Osteoblast (primary cell): ENCODE measurements around the gene IFNL1. TPM values are rescaled to one million over a fixed set of nuclear protein-coding genes. Genes with fewer than 3 reads are reported as not detected.

Experiments
- DNase-seq: peaks from one replicate; pipeline ENCODE4 v3.0.0; 2011; ENCODE audit warnings: low spot score, mixed read lengths; ENCODE audit not compliant: insufficient read length; ENCODE audit errors: missing footprints
- H2AFZ ChIP-seq: 2 replicates; pipeline ENCODE4 v1.6.0; 2011; ENCODE audit warnings: mild to moderate bottlenecking, low read length
- H3K27ac ChIP-seq: 2 replicates; pipeline ENCODE4 v1.5.1; 2011; ENCODE audit warnings: mild to moderate bottlenecking, low read depth, low read length, moderate library complexity
- H3K27me3 ChIP-seq: 2 replicates; pipeline ENCODE4 v1.6.0; 2012; ENCODE audit warnings: mild to moderate bottlenecking, control low read depth, inconsistent platforms, low read length, moderate library complexity; ENCODE audit not compliant: insufficient read depth
- H3K36me3 ChIP-seq: 2 replicates; pipeline ENCODE4 v1.5.1; 2011; ENCODE audit warnings: mild to moderate bottlenecking, low read length, control low read depth, moderate library complexity; ENCODE audit not compliant: insufficient read depth
- H3K4me1 ChIP-seq: 2 replicates; pipeline ENCODE4 v1.5.1; 2011; ENCODE audit warnings: mild to moderate bottlenecking, low read length, control low read depth, moderate library complexity; ENCODE audit not compliant: insufficient read depth
- H3K4me2 ChIP-seq: 2 replicates; pipeline ENCODE4 v1.6.0; 2011; ENCODE audit warnings: mild to moderate bottlenecking, low read length; ENCODE audit not compliant: insufficient read depth
- H3K4me3 ChIP-seq: fragments of 200-600 bp; sonication (generic); 3 replicates; pipeline ENCODE4 v1.5.1; 2012; ENCODE audit warnings: mild to moderate bottlenecking, low read length, inconsistent platforms; ENCODE audit not compliant: insufficient read depth
- H3K79me2 ChIP-seq: 2 replicates; pipeline ENCODE4 v1.6.0; 2012; ENCODE audit warnings: mild to moderate bottlenecking, low read length, control low read depth, inconsistent platforms; ENCODE audit not compliant: insufficient read depth
- H3K9me3 ChIP-seq: 2 replicates; pipeline ENCODE4 v1.5.1; 2011; ENCODE audit warnings: low read depth, low read length, control low read depth
- H4K20me1 ChIP-seq: 2 replicates; pipeline ENCODE4 v1.6.0; 2012; ENCODE audit warnings: mild to moderate bottlenecking, low read length, control low read depth; ENCODE audit not compliant: insufficient read depth
- total RNA-seq: library from RNA; depleted of rRNA; stranded (reverse); fragments of >200 nt; gene quantifications from 2 replicates; pipeline ENCODE4 v1.2.3, GENCODE V29; 2012
- TF ChIP-seq, protein P1 (sequence below): IDR thresholded peaks from 2 replicates; pipeline ENCODE4 v1.5.1; 2011; ENCODE audit warnings: mild to moderate bottlenecking, low read depth, low read length, moderate library complexity; ENCODE audit errors: extremely low read depth

Gene IFNL1
- total RNA-seq, 1 donor, result not detected

DNA sequence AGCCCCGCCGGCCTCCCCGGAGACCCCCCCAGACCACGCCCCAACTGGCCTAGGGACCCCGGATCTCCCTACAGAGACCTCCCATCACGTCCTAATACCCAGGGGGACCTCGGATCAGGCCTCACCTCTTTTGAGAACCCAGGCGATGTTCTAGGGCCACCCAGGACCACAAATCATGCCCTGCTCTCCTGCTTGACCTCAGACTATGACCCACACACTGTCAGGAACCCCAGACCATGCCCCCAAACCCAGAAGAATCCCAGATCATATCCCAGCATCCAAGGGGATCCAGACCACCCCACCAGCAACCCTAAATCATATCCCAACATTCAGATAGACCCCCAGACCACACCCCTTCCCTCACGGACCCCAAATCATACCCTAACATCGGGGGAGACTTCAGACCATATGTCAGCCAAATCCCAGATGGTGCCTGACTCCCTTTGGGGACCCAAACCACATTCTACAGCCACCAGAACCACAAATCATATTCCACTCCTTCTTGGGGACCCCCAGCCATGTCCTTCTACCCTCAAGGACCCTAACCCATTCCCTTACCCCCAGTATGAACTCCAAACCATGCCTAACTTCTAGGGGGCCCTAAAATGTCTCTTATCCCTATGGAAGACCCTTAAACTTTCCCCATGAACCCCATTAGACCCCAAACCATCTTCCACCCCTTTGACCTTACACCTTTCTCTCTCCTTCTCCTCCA lies 25.1 kb downstream of the IFNL1 start:
- TF ChIP-seq, protein P1, sequence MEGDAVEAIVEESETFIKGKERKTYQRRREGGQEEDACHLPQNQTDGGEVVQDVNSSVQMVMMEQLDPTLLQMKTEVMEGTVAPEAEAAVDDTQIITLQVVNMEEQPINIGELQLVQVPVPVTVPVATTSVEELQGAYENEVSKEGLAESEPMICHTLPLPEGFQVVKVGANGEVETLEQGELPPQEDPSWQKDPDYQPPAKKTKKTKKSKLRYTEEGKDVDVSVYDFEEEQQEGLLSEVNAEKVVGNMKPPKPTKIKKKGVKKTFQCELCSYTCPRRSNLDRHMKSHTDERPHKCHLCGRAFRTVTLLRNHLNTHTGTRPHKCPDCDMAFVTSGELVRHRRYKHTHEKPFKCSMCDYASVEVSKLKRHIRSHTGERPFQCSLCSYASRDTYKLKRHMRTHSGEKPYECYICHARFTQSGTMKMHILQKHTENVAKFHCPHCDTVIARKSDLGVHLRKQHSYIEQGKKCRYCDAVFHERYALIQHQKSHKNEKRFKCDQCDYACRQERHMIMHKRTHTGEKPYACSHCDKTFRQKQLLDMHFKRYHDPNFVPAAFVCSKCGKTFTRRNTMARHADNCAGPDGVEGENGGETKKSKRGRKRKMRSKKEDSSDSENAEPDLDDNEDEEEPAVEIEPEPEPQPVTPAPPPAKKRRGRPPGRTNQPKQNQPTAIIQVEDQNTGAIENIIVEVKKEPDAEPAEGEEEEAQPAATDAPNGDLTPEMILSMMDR, result no peak
- Histone ChIP-seq H3K27ac (no peak overlapping the region), H3K4me1 (no peaks in the 10 kb centered on the region), H2AFZ (no peak overlapping the region), H3K79me2 (no peaks in the 10 kb centered on the region), H3K4me3 (no peak overlapping the region), H3K36me3 (no peaks in the 10 kb centered on the region), H3K4me2 (no peak overlapping the region), H3K27me3 (peaks cover 19% of the 10 kb centered on the region), H4K20me1 (no peaks in the 10 kb centered on the region), H3K9me3 (no peaks in the 10 kb centered on the region)
- DNase-seq, result no peak

DNA sequence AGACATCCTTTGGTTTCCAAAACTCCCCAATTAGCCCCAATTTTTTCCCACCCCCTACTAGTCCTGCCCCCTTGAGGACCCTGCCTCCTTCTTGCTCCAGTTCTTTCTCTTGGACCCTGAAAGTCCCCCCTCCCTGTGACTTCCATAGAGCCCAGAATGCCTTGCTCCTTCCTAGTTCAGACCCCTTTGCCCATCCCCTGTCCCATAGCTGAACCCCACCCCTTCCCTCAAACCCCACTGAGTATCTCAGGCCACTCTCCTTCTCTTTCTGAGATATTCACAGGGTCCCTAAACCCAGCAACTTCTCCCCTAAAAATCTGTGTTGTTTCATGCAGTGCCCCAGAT lies 25.6 kb downstream of the IFNL1 start:
- Histone ChIP-seq H3K36me3 (no peaks in the 10 kb centered on the region), H2AFZ (no peak overlapping the region), H4K20me1 (no peaks in the 10 kb centered on the region), H3K4me3 (no peak overlapping the region), H3K9me3 (no peaks in the 10 kb centered on the region), H3K4me2 (no peak overlapping the region), H3K27me3 (peaks cover 19% of the 10 kb centered on the region), H3K79me2 (no peaks in the 10 kb centered on the region), H3K27ac (no peak overlapping the region), H3K4me1 (no peaks in the 10 kb centered on the region)
- DNase-seq, result peak; percentile 74
- TF ChIP-seq, protein P1, result no peak

DNA sequence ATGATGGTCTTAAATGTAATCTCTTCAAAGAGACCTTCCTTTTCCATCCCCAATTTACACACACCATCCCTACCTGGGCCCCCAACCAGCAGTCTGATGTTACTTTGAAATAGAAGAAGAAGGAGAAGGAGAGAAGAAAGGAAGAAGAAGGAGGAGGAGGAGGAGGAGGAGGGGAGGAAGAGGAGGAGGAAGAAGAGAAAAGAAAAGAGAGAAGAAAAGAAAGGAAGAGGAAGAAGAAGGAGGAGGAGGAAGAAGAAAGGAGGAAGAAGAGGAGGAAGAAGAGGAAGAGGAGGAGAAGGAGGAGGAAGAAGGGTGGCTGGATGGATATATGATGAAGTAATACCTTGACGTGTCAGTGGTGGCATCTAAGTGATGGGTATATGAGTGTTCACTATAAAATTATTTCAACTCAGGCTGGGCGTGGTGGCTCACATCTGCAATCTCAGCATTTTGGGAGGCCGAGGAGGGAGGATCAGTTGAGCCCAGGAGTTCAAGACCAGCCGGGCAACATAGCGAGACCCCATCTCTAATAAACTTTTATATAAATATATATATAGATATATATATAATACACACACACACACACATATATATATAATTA lies 28.1 kb downstream of the IFNL1 start:
- TF ChIP-seq, protein P1, result no peak
- no peak overlapping the region for H3K4me3 ChIP-seq
- no peaks in the 10 kb centered on the region for H3K36me3 ChIP-seq
- H3K9me3 ChIP-seq, result no peaks in the 10 kb centered on the region
- H3K79me2 ChIP-seq, result no peaks in the 10 kb centered on the region
- H3K4me2 ChIP-seq, result no peak overlapping the region
- no peak overlapping the region for H2AFZ ChIP-seq
- H3K4me1 ChIP-seq, result no peaks in the 10 kb centered on the region
- no peak overlapping the region for H3K27ac ChIP-seq
- H4K20me1 ChIP-seq, result no peaks in the 10 kb centered on the region
- no peak for DNase-seq
- H3K27me3 ChIP-seq, result peaks cover 17% of the 10 kb centered on the region

GRCh38 chr19:39325778-39326665 lies 29.8 kb downstream of the IFNL1 start:
- no peaks in the 10 kb centered on the region for H3K36me3 ChIP-seq
- no peaks in the 10 kb centered on the region for H4K20me1 ChIP-seq
- H2AFZ ChIP-seq, result no peak overlapping the region
- peaks cover 7% of the 10 kb centered on the region for H3K27me3 ChIP-seq
- no peak overlapping the region for H3K4me2 ChIP-seq
- no peaks in the 10 kb centered on the region for H3K9me3 ChIP-seq
- DNase-seq, result peak; percentile 41
- H3K27ac ChIP-seq, result no peak overlapping the region
- H3K4me3 ChIP-seq, result no peak overlapping the region
- TF ChIP-seq, protein P1, result no peak
- no peaks in the 10 kb centered on the region for H3K4me1 ChIP-seq
- no peaks in the 10 kb centered on the region for H3K79me2 ChIP-seq
